ENCODE measurements around the gene RABGAP1L. TPM values are rescaled to one million over a fixed set of nuclear protein-coding genes. Genes with fewer than 3 reads are reported as not detected.
A peak's percentile ranks its signal among the peaks of the same experiment; 100 is the strongest.

The RABGAP1L gene
- total and polyA plus RNA-seq, 2 of the 4 experiments (the other 2 are of a cell fraction): 7.9 to 26.7 TPM

- Histone ChIP-seq H3K27ac (ENCODE audit: insufficient read depth, low read length) (no peak overlapping the region), H2BK15ac (ENCODE audit: low read depth, low read length) (no peak overlapping the region), H2AK5ac (ENCODE audit: low read depth, low read length) (no peak overlapping the region), H3K36me3 (ENCODE audit: control insufficient read depth, insufficient read depth, low read length) (no peaks in the 10 kb centered on the region), H4K20me1 (ENCODE audit: insufficient read depth, low read length) (no peaks in the 10 kb centered on the region), H3K9me3 (ENCODE audit: control insufficient read depth, insufficient read depth, low read length) (no peaks in the 10 kb centered on the region), H3K79me1 (ENCODE audit: low read depth in 1 of 2, low read length in 2 of 2) (no peaks in the 10 kb centered on the region), H3K56ac (ENCODE audit: extremely low read depth, insufficient read depth, low read length) (no peak overlapping the region), H3K4me3 (ENCODE audit: insufficient read depth, low read depth, low read length) (no peak overlapping the region), H3K9ac (ENCODE audit: low read depth, low read length) (no peak overlapping the region), H2BK20ac (ENCODE audit: low read depth, low read length) (no peak overlapping the region), H2AFZ (replicated peaks; ENCODE audit: low read length, poor library complexity) (no peak overlapping the region), H3K18ac (ENCODE audit: low read depth, low read length) (no peak overlapping the region), H3K4me1 (ENCODE audit: control insufficient read depth, insufficient read depth, low read length) (no peaks in the 10 kb centered on the region), H3K4ac (ENCODE audit: low read depth, low read length) (no peak overlapping the region), H3K4me2 (ENCODE audit: low read depth, low read length) (peak overlapping the region; percentile 40; the same call in 1 of the 2 replicates), H4K8ac (ENCODE audit: low read depth in 2 of 2, low read length in 2 of 2) (no peak overlapping the region), H2BK5ac (ENCODE audit: low read depth, low read length, poor library complexity, severe bottlenecking) (peak overlapping the region; percentile 27), H4K91ac (ENCODE audit: insufficient read depth, low read depth, low read length) (no peak overlapping the region), H2AK9ac (replicated peaks; ENCODE audit: low read depth, low read length, poor library complexity) (no peak overlapping the region), H3K14ac (replicated peaks; ENCODE audit: low read depth, low read length) (no peak overlapping the region), H4K5ac (ENCODE audit: low read depth, low read length) (no peak overlapping the region), H2BK120ac (ENCODE audit: low read depth, low read length) (no peak overlapping the region), H3K27me3 (ENCODE audit: control insufficient read depth, insufficient read depth, low read length) (peaks cover 6% of the 10 kb centered on the region; the same call in 1 of the 2 replicates), H3K23ac (ENCODE audit: low read depth, low read length) (no peak overlapping the region), H3K9me1 (ENCODE audit: insufficient read depth, low read length) (peaks cover 3% of the 10 kb centered on the region; the same call in 1 of the 2 replicates)
- TF ChIP-seq RAD21 (IDR thresholded peaks at IDR 0.05; ENCODE audit: low read length): no peak
- TF ChIP-seq MXI1 (IDR thresholded peaks at IDR 0.05; ENCODE audit: borderline replicate concordance, low read depth, low read length): no peak
- TF ChIP-seq RCOR1 (IDR thresholded peaks at IDR 0.05; ENCODE audit: insufficient replicate concordance, low read length): no peak
- TF ChIP-seq BHLHE40 (IDR thresholded peaks at IDR 0.05; ENCODE audit: low read depth, low read length): no peak
- peak; percentile 5; the same call in 1 of the 2 replicates for TF ChIP-seq MAFK (IDR thresholded peaks at IDR 0.05; ENCODE audit: low read depth, low read length)
- no peak for TF ChIP-seq POLR2A (IDR thresholded peaks at IDR 0.05; ENCODE audit: low read depth, low read length)
- TF ChIP-seq CHD1 (IDR thresholded peaks at IDR 0.05; ENCODE audit: low read depth, low read length): no peak
- TF ChIP-seq NFE2L2 (IDR thresholded peaks at IDR 0.05; ENCODE audit: low read depth, low read length): peak; percentile 86
- TF ChIP-seq RFX5 (IDR thresholded peaks at IDR 0.05; ENCODE audit: low read depth, low read length): no peak
- no peak for TF ChIP-seq MAZ (IDR thresholded peaks at IDR 0.05; ENCODE audit: borderline replicate concordance, low read depth, low read length)
- no peak for TF ChIP-seq CTCF (conservative IDR thresholded peaks at IDR 0.05; ENCODE audit: low read depth, low read length)
- peak; percentile 46 for TF ChIP-seq FOS (IDR thresholded peaks at IDR 0.05; ENCODE audit: low read depth, low read length)
- TF ChIP-seq SMC3 (IDR thresholded peaks at IDR 0.05; ENCODE audit: low read depth, low read length): no peak
- TF ChIP-seq ELK1 (IDR thresholded peaks at IDR 0.05; ENCODE audit: borderline replicate concordance, low read depth, low read length): no peak
- no peak; the same call in 1 of the 2 replicates for TF ChIP-seq CEBPB (IDR thresholded peaks at IDR 0.05; ENCODE audit: low read depth, low read length)
- TF ChIP-seq USF2 (IDR thresholded peaks at IDR 0.05; ENCODE audit: low read depth, low read length): no peak
- DNase-seq (peak; percentile 87), ATAC-seq (ENCODE audit: low read depth) (peak; percentile 89)
- ChIA-PET CTCF (no interaction called here), POLR2A (ENCODE audit: unreplicated experiment) (interaction anchor here (0.6 kb wide), 1 partner anchor 176 kb away, joined by 3 read pairs; no protein-coding TSS in a partner anchor)
- BruUV-seq (replicated peaks): no TSS peak
- no CpG with 5 or more reads among the region's 1 CpG for WGBS, 2 experiments (ENCODE audit: extremely low coverage in 2 of 2, insufficient read length in 1 of 2)
- dilution Hi-C loops (cut with HindIII; ENCODE audit: low sequenced_read_pairs, unreplicated experiment): no loop called here
- in situ Hi-C loops (cut with MboI; ENCODE audit: low sequenced_read_pairs): no loop called here
- intact Hi-C loops (cut with micrococcal nuclease): no loop called here
Observed at GRCh38 chr1:174788981-174789380, 629.7 kb downstream of the RABGAP1L start.
